Left hindlimb (tissue), 1 donor: ENCODE data around the gene GPANK1.

ENCODE experiments used
- DNase-seq: peaks from one replicate; pipeline ENCODE4 v3.0.0-alpha.2; 2018

The GPANK1 gene

DNA sequence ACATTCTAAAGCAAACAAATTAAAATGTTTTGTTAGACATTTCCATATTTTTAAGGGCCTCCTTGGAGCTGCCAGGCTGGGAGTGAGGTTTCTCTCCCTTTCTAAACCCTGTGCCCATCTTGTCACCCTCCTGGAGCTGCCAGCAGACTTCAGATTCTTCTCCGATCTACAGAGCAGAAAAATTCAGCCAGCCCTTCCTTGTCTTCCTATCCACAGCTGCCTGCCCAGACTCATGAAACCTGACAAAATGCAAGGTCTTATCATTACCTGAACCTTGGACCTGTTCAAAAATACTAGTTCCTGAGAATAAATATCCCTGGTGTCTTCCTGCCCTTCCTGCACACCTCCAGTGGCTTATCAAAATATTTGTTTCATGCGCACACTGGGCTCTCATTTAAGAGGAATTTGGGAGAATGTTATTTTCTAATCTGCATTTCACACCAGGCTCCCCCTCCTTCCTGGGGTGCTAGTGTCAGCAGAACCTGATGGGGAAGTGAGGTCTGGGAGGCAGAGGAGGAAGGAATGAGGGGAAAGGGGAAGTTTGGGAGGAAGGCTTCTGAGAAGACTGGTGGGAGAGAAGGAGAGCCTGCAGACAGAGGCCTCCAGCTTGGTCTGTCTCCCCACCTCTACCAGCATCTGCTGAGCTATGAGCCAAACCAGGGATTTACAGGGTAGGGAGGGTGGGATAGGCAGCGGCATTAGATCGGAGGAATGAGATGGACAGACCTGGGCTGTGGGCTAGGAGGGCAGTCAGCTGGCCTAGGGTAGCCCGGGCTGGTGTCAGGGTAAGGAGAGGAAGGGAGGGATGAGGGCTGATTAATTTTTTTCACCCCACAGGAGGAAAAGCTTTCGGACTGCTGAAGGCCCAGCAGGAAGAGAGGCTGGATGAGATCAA is 49.9 kb downstream of the GPANK1 start, which contains the start of gene AIF1:
AIF1 (plus strand) TSS at position 551 of the 895 bp plus-strand sequence; CDS start at position 647, 96 bp downstream.
- DNase-seq = no peak

DNA sequence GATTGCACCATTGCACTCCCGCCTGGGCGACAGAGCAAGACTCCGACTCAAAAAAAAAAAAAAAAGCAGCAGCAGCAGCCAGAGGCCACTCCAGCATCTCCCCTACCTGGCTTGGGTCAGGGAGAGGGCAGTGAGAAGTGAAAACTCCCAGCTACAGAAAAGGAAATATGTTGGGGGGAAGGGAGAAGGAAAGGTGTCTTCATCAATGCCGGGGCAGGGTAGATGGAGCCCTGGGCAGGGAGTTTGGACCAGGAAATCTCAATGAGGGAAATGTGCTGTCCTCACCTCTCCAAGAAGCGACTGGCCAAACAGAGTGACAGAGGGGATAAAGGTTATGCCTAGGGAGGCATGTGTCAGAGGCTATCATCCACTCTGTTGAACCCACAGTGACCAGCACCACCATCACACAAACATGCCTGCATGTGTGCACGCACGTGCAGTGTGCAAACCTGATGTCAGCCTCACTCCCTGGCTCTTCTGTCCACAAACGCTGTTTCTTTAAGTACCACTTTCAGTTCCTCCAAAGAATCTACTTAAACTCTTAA is 50.6 kb downstream of the GPANK1 start:
- no peak for DNase-seq
